IPS-18c (cell line): Measurements from ENCODE around the gene PCNT.

ENCODE experiments used
- H3K4me3 ChIP-seq: 2 replicates; pipeline ENCODE4 v1.7.0; 2013; ENCODE audit warnings: low read depth, mild to moderate bottlenecking, low read length, moderate library complexity; ENCODE audit not compliant: insufficient read depth
- H3K9me3 ChIP-seq: one replicate; pipeline ENCODE4 v1.6.1; 2013; ENCODE audit warnings: mild to moderate bottlenecking, low read length, moderate library complexity; ENCODE audit not compliant: control insufficient read depth, insufficient read depth

The PCNT gene

DNA sequence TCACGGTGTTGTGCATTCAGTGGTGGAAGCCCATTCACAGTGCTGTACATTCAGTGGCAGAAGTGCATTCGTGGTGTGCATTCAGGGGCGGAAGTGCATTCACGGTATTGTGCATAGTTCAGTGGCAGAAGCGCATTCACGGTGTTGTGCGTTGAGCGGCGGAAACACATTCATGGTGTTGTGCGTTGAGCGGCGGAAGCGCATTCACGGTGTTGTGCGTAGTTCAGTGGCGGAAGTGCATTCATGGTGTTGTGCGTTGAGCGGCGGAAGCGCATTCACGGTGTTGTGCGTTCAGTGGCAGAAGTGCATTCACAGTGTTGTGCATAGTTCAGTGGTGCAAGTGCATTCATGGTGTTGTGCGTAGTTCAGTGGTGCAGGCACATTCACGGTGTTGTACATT, 60.6 kb downstream of the PCNT start:
- no peak overlapping the region for H3K4me3 ChIP-seq
- no peaks in the 10 kb centered on the region for H3K9me3 ChIP-seq

DNA sequence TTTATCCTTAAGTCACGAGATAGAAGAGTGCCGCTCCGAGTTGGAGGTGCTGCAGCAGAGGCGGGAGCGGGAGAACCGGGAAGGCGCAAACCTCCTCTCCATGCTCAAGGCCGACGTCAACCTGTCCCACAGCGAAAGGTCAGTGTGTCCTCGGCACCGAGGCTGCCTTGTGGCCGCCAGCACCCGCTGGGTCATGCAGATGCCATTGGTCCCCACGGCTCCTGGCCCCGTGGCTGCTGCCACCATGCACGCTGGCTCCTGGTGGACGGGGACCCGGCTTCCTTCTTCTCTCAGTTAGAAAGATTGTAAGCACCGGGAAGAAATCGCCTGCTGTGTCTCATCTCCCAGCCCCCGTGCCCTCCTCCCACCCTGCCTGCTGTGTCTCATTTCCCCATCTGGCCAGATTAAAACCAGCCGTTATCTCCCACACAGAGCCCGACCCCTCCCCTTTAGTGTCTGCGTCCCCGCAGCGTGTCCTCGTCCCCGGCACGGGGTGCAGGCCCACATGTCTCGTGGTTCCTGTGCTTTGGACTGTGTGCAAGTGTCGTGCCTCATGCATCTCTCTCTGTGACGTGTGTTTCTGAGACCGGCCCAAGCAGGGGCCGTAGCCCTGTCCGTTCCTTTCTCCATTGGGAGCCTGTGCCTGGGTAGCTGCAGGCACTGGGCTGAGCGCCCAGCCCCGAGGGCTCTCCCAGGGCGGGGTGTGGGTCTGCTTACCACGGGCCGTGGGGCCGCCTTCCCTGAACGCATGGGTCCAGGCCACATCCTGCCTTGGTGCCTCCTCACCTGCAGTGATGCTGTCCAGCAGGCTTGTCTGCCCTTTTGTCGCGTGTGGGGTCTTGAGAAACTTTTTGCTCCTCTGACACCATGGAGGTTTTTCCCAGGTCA, 62.1 kb downstream of the PCNT start:
- no peak overlapping the region for H3K4me3 ChIP-seq
- H3K9me3 ChIP-seq, result no peaks in the 10 kb centered on the region

DNA sequence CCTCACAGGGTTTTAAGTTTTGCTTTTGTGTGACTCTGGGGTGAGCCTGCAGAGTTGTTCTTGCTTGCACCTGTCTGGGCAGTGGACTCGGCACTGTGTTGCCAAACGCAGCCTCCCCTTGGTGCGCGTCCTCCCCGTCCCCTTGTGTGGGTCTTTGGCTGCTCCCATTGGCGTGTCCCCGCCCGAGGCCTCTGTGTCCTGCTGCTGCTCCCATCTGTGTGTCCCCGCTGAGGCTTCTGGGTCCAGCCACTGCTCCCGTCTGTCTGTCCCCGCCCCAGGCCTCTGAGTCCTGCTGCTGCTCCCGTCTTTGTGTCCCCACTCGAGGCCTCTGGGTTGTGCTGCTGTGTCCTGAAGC, 62.8 kb downstream of the PCNT start:
- H3K9me3 ChIP-seq, result no peaks in the 10 kb centered on the region
- no peak overlapping the region for H3K4me3 ChIP-seq

DNA sequence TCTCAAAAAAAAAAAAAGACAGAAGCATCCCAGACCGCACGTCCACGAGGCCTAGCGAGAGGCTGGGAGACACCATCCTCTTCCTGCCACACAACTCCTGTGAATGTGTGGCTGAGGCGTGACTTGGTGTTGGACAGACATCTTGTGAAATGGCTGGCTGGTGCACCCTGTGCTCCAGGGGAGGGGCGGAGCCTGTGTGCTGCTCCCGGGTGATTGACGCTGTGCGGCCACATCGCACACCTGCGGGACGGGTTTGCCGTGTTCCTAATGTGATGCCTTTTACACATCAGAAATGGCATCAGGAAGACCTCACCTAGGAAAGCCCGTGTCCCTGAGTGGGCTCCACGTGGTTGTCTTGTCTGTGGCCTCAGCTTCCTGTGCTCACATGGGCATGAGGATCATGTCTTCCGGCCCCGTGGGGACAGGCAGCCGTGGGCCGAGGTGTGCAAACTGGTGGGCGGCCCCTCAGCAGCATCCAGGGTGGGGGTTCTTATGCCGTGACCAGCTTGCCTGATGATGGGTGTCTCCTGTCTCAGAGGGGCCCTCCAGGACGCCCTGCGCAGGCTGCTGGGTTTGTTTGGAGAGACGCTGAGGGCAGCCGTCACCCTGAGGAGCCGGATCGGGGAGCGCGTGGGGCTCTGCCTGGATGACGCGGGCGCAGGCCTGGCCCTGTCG, 64.4 kb downstream of the PCNT start:
- no peak overlapping the region for H3K4me3 ChIP-seq
- no peaks in the 10 kb centered on the region for H3K9me3 ChIP-seq

DNA sequence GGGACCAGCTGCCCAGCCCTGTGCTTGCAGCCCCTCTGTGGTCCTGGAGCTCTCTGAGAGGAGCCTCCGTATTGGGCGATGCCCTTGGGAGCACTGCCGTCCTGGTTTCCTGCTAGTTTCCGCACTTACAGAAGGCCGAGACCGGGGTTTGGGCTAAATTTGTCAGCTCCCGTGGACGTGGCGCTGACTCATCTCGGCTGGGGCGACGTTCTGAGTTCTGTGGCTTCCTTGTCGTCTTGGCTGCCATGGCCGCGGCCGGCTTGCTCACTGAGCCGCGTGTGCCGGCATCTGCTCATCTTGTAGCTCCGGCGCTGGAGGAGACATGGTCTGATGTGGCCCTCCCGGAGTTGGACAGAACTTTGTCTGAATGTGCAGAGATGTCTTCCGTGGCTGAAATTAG, 64.9 kb downstream of the PCNT start:
- Histone ChIP-seq H3K9me3 (no peaks in the 10 kb centered on the region), H3K4me3 (no peak overlapping the region)

DNA sequence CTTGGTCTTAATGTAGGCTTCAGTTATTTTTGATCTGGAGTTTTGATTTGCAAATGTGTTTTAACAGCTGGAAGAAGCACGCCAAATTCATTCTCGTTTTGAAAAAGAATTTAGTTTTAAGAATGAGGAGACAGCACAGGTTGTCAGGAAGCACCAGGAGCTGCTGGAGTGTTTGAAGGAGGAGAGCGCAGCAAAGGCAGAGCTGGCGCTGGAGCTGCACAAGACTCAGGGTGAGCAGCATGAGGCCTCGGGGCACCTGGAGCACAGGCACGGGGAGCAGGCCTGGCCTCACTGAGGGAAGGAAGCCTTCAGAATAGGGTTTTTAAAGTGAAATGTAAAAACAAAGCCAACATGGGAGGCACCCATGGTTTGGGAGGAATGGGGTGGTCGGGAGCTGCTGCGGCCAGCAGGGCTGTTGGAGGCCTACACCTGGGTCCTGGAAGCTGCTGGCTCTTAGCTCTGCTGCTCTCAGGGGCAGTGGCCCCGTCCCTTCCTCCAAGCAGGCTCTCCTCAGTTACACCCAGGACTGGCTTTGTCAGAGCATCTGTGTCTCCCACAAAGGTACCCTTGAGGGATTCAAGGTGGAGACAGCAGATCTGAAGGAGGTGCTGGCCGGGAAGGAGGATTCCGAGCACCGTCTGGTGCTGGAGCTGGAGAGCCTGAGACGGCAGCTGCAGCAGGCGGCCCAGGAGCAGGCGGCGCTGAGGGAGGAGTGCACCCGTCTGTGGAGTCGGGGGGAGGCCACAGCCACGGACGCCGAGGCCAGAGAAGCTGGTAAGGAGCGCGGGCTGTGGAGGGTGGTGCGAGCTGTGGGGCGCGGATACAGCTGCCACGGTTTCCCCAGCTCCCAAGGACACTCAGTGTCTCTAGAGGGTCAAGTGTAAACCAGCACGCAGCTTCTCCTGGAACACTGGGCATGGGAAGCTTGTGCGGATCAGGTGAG, 66.9 kb downstream of the PCNT start:
- Histone ChIP-seq H3K4me3 (no peak overlapping the region), H3K9me3 (no peaks in the 10 kb centered on the region)

DNA sequence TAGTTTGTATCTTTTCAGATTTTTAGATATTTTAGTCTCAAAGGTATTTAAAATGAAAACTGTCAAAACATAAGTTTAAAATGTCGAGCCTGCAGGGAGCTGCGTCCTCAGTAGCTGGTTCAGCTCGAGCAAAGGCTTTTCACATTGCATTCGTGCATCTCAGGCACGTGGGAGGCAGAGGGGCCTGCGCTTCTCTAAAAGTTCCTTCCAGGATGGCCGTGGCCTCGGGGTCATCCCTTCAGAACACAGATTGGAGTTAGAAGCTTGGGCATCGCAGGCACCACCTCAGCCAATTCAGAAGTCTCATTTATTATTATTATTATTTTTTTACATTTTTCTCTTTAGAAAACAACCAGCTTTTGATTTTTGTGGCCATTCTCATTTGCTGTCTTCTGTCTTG, 67.8 kb downstream of the PCNT start:
- Histone ChIP-seq H3K4me3 (no peak overlapping the region), H3K9me3 (no peaks in the 10 kb centered on the region)

DNA sequence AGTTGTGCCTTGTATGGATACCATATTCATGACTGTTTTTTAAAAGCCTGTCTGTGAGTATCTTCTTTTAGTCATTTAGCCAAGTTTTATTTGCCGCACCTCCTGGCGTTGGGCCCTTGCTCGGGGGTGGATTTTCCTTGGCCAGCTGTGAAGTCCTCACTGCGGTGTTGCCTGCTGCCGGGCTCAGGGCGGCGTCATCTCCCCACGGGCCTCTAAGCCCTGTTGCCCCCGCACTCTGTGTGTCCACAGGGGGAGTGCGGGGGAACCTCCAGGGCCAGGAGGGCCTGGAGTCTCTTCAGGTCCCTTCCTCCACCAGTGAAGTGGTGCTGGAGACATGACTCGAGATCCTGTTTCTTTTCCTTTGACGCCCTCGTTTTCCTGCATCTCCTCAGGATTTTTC, 69.0 kb downstream of the PCNT start:
- H3K9me3 ChIP-seq, result no peaks in the 10 kb centered on the region
- H3K4me3 ChIP-seq, result no peak overlapping the region

DNA sequence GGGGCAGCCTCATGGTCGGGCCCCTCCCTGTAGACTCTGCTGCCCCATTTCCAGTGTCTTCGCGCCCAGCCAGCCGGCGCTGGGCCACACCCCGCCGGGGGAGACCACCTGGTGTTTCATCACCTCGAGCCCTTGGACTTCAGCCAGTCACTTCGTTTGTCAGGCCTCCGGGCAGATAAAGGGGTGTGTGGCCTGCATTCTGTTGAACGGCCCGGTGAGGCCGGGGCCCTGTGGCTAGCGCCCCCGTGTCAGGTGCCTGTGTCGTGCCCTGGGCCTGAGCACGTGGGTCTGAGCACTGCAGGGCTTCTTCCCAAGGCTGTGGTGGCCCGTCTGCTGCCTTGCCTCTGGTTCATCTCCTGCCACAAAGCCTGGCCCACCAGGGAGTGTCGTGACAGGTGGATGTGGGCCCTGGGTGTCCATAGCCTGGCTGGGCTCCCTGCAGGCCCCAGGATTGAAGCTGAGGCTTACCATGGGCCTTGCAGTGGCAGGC, 69.5 kb downstream of the PCNT start:
- Histone ChIP-seq H3K4me3 (no peak overlapping the region), H3K9me3 (no peaks in the 10 kb centered on the region)

DNA sequence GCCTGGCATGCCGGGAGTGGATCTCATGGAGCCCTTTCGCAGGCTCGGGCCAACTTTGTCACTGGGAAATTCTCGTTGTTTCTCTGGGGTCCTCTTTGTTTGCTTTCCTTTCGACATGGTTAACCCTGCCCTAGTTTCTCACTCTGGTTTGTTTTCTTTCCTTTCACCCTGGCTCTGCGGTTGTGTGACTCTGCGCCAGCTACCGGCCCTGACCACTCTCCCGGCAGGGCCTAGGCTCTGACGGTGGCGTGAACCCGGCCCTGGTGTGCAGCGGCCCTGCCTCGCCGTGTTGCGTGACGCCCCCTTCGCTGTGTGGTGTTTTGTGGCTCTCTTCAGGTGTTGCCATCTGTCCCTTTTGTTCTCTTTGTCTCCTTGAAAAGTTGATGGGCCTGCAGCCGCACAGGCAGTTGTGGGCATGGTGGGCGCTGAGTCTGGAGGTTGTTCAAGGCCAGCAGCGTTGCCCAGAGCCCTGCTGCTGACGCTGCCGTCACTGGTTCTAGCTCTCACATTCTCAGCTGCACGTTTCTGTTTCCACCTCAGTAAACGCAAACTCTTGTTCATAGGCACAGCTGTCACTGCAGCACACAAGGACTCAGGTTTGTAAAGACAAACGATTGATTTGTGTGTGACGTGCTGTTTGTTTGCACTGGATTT, 70.1 kb downstream of the PCNT start:
- no peaks in the 10 kb centered on the region for H3K9me3 ChIP-seq
- no peak overlapping the region for H3K4me3 ChIP-seq

DNA sequence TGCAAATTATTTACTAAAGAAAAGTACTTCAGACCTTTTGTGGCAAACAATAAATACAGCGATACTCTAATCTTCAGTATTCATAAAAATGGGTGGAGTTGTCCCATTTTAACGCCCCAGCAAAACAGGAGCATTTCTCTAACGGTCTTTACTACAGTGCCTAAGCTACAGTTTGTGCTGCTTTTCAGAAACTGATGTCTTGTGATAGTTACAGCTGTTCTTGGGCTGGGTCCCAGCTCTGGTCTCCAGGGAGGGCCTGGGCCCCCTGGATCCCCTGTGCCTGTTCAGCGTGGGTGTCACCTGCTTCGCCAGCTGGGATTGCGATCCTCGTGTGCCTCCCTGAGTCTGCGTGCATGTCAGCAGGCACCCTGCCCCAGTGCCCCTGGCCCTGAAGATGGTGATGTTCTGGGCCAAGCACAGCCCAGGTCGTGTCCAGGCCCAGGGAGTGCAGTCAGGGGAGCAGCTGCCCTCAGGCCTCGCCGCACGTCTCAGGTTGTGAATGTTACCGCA, 70.7 kb downstream of the PCNT start:
- H3K4me3 ChIP-seq, result no peak overlapping the region

DNA sequence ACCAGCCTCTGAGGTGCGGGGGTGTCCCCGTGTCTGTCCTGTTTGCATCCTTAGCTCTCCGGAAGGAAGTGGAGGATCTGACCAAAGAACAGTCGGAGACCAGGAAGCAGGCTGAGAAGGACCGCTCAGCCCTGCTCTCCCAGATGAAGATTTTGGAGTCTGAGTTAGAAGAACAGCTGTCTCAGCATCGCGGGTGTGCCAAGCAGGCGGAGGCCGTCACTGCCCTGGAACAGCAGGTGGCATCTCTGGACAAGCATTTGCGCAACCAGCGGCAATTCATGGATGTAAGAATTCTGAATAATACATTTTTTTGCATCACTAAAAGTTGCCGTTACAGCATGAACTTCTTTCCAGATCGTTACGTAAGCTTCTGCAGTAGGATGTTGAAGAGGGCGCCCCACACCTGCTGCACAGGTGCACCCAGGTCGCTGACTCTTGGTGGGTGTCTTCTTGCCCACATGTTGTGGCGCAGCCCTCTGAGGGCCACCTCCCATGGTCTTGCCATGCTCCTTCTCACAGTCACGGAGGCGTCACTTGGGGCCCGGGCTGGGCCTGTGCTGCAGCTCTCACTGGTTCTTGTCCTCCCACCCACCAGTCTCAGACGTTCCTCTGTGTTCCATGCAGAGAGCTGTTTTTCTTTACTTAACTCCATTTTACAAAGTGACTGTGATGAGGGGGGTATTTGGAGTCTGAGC, 73.4 kb downstream of the PCNT start:
- H3K4me3 ChIP-seq, result no peak overlapping the region
- H3K9me3 ChIP-seq, result no peaks in the 10 kb centered on the region

More for the DNA sequence above, 70.7 kb downstream of the PCNT start:
- no peaks in the 10 kb centered on the region for H3K9me3 ChIP-seq

DNA sequence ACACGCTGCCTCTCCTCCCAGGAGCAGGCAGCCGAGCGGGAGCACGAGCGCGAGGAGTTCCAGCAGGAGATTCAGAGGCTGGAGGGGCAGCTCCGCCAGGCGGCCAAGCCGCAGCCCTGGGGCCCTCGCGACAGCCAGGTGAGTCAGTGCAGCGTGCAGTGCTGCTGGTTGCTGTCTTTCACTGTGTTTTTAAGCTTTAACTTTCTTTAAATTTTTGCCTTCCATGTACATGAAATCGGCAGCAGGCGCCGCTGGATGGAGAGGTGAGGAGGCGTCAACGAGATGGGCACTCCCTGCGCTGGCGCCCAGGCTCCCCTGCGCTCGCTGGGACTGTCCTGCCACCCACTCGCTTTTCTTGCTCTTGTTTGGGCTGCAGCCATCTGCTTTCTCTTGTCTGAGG, 74.0 kb downstream of the PCNT start:
- no peak overlapping the region for H3K4me3 ChIP-seq
- no peaks in the 10 kb centered on the region for H3K9me3 ChIP-seq

DNA sequence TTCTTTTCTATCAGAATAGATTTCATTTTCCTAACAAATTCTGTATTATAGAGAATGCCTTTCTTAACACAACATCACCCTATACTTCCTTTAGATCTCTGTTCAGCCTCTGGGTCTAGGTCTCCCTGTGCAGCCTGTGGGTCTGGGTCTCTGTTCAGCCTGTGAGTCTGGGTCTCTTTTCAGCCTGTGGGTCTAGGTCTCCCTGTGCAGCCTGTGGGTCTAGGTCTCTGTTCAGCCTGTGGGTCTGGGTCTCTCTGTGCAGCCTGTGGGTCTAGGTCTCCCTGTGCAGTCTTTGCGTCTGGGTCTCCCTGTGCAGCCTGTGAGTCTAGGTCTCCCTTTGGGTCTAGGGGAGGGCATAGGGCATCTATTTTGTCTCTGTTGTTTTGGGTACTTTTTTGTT, 75.2 kb downstream of the PCNT start:
- Histone ChIP-seq H3K4me3 (no peak overlapping the region), H3K9me3 (no peaks in the 10 kb centered on the region)

DNA sequence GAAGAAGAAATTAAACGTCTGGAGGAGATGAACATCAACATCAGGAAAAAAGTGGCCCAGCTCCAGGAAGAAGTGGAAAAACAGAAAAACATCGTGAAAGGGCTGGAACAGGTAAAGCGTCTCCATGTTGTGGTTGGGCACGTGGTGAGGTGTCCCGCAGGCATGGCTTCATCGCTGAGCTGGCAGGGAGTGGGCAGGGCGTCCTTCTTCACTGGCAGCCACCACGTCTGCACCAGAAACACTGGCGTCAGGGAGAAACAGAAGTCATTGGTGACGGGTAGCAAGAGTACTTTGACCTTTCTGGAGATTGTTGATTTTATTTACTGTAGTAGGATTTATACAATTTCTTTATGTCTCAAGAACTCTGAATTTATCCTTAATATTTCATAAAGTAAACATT, 75.7 kb downstream of the PCNT start:
- no peaks in the 10 kb centered on the region for H3K9me3 ChIP-seq
- no peak overlapping the region for H3K4me3 ChIP-seq

DNA sequence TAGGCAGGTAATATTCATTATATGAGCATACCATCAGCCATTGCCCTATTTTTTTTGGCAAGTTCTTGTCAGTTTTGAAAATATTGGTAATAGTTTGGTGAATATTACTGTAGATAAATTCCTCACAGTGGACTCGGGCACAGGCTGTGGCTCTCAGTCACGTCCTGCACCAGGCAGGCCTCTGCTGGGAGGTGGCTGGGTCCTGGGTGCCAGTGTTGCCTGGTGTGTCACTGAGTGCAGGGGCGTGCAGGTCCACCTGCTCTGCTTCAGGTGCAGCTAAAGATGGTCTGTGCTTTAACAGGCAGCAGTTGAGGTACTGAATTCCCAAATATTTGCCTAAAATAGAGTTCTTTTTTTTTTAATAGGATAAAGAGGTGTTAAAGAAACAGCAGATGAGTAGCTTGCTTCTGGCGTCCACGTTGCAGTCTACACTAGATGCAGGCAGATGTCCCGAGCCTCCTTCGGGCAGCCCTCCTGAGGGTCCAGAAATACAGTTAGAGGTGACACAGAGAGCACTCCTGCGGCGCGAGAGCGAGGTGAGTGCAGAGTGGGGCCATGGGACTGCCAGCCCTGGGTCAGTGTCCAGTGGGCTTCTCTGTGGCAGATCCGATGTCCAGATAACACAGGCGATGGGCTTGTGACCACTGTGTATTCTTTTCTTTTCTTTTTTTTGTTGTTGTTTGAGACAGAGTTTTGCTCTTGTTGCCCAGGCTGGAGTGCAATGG, 77.4 kb downstream of the PCNT start:
- Histone ChIP-seq H3K9me3 (no peaks in the 10 kb centered on the region), H3K4me3 (no peak overlapping the region)
